ENCODE data around the gene AKAP17A.

DNA sequence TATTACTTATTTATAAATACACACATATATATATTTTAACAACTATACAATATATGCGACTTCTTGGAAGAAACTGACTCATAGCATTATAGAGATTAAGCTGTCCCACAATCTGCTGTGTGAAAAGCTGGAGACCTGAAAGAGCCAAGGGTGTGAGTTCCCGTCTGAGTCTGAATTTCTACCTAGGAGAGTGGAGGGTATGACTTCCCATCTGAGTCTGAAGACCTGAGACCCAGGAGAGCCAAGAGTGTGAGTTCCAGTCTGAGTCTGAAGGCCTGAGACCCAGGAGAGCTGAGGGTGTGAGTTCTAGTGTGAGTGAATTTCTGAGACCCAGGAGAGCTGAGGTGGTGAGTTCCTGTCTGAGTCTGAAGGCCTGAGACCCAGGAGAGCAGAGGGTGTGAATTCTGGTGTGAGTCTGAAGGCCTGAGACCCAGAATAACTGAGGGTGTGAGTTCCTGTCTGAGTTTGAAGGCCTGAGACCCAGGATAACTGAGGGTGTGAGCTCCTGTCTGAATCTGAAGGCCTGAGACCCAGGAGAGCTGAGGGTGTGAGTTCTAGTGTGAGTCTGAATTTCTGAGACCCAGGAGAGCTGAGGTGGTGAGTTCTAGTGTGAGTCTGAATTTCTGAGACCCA, 45.5 kb upstream of the AKAP17A start:
- TF ChIP-seq CTCF (IDR thresholded peaks at IDR 0.05; ENCODE audit: poor library complexity, severe bottlenecking) (no peak), EZH2 (IDR thresholded peaks at IDR 0.05; ENCODE audit: borderline replicate concordance, insufficient read depth, low read length, poor library complexity, severe bottlenecking) (no peak), REST (IDR thresholded peaks at IDR 0.05; ENCODE audit: borderline replicate concordance) (no peak)

Data from neural cell (in vitro differentiated cells).